RWPE2 (cell line): ENCODE results near the gene RTRAF.

Experiments used
- ATAC-seq: fragments of 200-7000 bp; cut with Tn5 transposase; 3 replicates; pipeline ENCODE4 v1.9.1; 2021; ENCODE audit warnings: low read depth
- DNase-seq: peaks from one replicate; pipeline ENCODE4 v3.0.0-alpha.2; 2020; ENCODE audit warnings: low spot score
- H3K27ac ChIP-seq: fragments of 450-650 bp; 2 replicates; pipeline ENCODE4 v1.5.1; 2017; ENCODE audit warnings: mild to moderate bottlenecking; ENCODE audit not compliant: poor library complexity, severe bottlenecking
- H3K27me3 ChIP-seq: fragments of 250-450 bp; sonication (Bioruptor Pico); 2 replicates; pipeline ENCODE4 v1.5.1; 2021; ENCODE audit warnings: mild to moderate bottlenecking, moderate library complexity; ENCODE audit not compliant: insufficient read depth, poor library complexity, severe bottlenecking
- H3K36me3 ChIP-seq: fragments of 250-450 bp; sonication (Bioruptor Pico); 2 replicates; pipeline ENCODE4 v1.5.1; 2020; ENCODE audit warnings: low read depth, mild to moderate bottlenecking, moderate library complexity
- H3K4me1 ChIP-seq: fragments of 250-450 bp; sonication (Bioruptor Pico); 2 replicates; pipeline ENCODE4 v1.5.1; 2021; ENCODE audit warnings: mild to moderate bottlenecking, moderate library complexity; ENCODE audit not compliant: insufficient read depth, poor library complexity, severe bottlenecking
- H3K4me3 ChIP-seq: fragments of 250-450 bp; sonication (Bioruptor Pico); 2 replicates; pipeline ENCODE4 v1.5.1; 2021; ENCODE audit warnings: mild to moderate bottlenecking, moderate library complexity; ENCODE audit not compliant: severe bottlenecking
- H3K9me3 ChIP-seq: fragments of 250-450 bp; sonication (Bioruptor Pico); 2 replicates; pipeline ENCODE4 v1.5.1; 2021; ENCODE audit warnings: mild to moderate bottlenecking, moderate library complexity; ENCODE audit not compliant: severe bottlenecking
- CTCF ChIP-seq: fragments of 450-650 bp; IDR thresholded peaks from one replicate; pipeline ENCODE4 v1.5.1; 2017; ENCODE audit warnings: mild to moderate bottlenecking, moderate library complexity; ENCODE audit not compliant: poor library complexity, severe bottlenecking

RTRAF gene

GRCh38 chr14:52015411-52016030 lies 26.2 kb downstream of the RTRAF start:
- Histone ChIP-seq H3K4me1 (no peaks in the 10 kb centered on the region), H3K36me3 (peaks cover 12% of the 10 kb centered on the region), H3K4me3 (no peak overlapping the region), H3K9me3 (no peaks in the 10 kb centered on the region), H3K27me3 (no peaks in the 10 kb centered on the region), H3K27ac (no peak overlapping the region)
- DNase-seq (no peak), ATAC-seq (peak; percentile 32; the same call in 1 of the 3 replicates)
- TF ChIP-seq CTCF, result peak; percentile 34

- no peak overlapping the region for H3K27ac ChIP-seq
- no peaks in the 10 kb centered on the region for H3K9me3 ChIP-seq
- no peaks in the 10 kb centered on the region for H3K4me1 ChIP-seq
- TF ChIP-seq CTCF, result no peak
- H3K4me3 ChIP-seq, result no peak overlapping the region
- DNase-seq (no peak), ATAC-seq (peak; percentile 41; the same call in 1 of the 3 replicates)
- H3K36me3 ChIP-seq, result no peaks in the 10 kb centered on the region
- H3K27me3 ChIP-seq, result no peaks in the 10 kb centered on the region
Measured at GRCh38 chr14:52018252-52018651, 28.9 kb downstream of the RTRAF start.

GRCh38 chr14:52018970-52019369 lies 29.6 kb downstream of the RTRAF start:
- no peaks in the 10 kb centered on the region for H3K4me1 ChIP-seq
- no peak overlapping the region for H3K27ac ChIP-seq
- TF ChIP-seq CTCF, result no peak
- no peak for DNase-seq
- no peak for ATAC-seq
- H3K9me3 ChIP-seq, result no peaks in the 10 kb centered on the region
- no peak overlapping the region for H3K4me3 ChIP-seq
- H3K27me3 ChIP-seq, result no peaks in the 10 kb centered on the region
- H3K36me3 ChIP-seq, result no peaks in the 10 kb centered on the region

GRCh38 chr14:52020161-52020714 lies 30.9 kb downstream of the RTRAF start:
- H3K27ac ChIP-seq, result no peak overlapping the region
- H3K4me3 ChIP-seq, result no peak overlapping the region
- no peaks in the 10 kb centered on the region for H3K9me3 ChIP-seq
- TF ChIP-seq CTCF, result no peak
- ATAC-seq (no peak), DNase-seq (no peak)
- H3K4me1 ChIP-seq, result peaks cover 5% of the 10 kb centered on the region
- H3K27me3 ChIP-seq, result no peaks in the 10 kb centered on the region
- H3K36me3 ChIP-seq, result no peaks in the 10 kb centered on the region

- no peak for DNase-seq
- H3K27ac ChIP-seq, result no peak overlapping the region
- H3K9me3 ChIP-seq, result no peaks in the 10 kb centered on the region
- H3K27me3 ChIP-seq, result no peaks in the 10 kb centered on the region
- H3K36me3 ChIP-seq, result no peaks in the 10 kb centered on the region
- H3K4me3 ChIP-seq, result no peak overlapping the region
- no peak for TF ChIP-seq CTCF
- ATAC-seq, result no peak
- H3K4me1 ChIP-seq, result peaks cover 8% of the 10 kb centered on the region
Measured at GRCh38 chr14:52020866-52021717, 31.7 kb downstream of the RTRAF start.
